IMR-90 (cell line): ENCODE data around the gene SKAP1.
"Not testable (repeated sequence)": the region's sequence is repeated elsewhere in the genome, so short reads cannot be mapped to it uniquely, and the experiment has no call there.

Experiments
- CHD1 ChIP-seq: IDR thresholded peaks from 2 replicates; pipeline ENCODE4 v1.6.1; 2012; ENCODE audit warnings: low read depth, low read length, improper control_type of control experiment
- FOS ChIP-seq: fragments of 150-350 bp; IDR thresholded peaks from 2 replicates; pipeline ENCODE4 v1.6.1; 2016; ENCODE audit warnings: low read depth, low read length
- MXI1 ChIP-seq: IDR thresholded peaks from 2 replicates; pipeline ENCODE4 v1.6.1; 2012; ENCODE audit warnings: low read depth, mild to moderate bottlenecking, low read length, moderate library complexity, borderline replicate concordance
- RAD21 ChIP-seq: IDR thresholded peaks from 2 replicates; pipeline ENCODE4 v1.6.1; 2012; ENCODE audit warnings: low read length, improper control_type of control experiment
- TF ChIP-seq, protein P1 (sequence below): conservative IDR thresholded peaks from 2 replicates; pipeline ENCODE4 v1.5.1; 2012; ENCODE audit warnings: mild to moderate bottlenecking, low read depth, low read length, improper control_type of control experiment

DNA sequence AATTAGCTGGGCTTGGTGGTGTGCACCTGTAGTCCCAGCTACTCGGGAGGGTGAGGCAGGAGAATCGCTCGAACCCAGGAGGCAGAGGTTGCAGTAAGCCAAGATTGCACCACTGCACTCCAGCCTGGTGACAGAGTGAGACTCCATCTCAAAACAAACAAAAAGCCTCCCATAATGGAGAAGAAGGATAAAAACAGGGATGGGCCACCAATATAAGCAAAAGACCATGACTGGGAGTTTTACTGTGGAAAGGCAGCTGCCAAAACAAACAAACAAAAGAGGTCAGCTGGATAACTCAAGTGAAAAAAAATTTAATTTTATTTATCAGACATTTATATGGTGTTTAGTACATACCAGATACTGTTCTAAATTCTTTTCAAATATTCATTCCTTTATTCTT is 8.0 kb downstream of the SKAP1 start:
- not testable (repeated sequence) for TF ChIP-seq CHD1, MXI1, FOS, RAD21
- TF ChIP-seq, protein P1, sequence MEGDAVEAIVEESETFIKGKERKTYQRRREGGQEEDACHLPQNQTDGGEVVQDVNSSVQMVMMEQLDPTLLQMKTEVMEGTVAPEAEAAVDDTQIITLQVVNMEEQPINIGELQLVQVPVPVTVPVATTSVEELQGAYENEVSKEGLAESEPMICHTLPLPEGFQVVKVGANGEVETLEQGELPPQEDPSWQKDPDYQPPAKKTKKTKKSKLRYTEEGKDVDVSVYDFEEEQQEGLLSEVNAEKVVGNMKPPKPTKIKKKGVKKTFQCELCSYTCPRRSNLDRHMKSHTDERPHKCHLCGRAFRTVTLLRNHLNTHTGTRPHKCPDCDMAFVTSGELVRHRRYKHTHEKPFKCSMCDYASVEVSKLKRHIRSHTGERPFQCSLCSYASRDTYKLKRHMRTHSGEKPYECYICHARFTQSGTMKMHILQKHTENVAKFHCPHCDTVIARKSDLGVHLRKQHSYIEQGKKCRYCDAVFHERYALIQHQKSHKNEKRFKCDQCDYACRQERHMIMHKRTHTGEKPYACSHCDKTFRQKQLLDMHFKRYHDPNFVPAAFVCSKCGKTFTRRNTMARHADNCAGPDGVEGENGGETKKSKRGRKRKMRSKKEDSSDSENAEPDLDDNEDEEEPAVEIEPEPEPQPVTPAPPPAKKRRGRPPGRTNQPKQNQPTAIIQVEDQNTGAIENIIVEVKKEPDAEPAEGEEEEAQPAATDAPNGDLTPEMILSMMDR, result not testable (repeated sequence)
